SJSA1 (cell line): ENCODE data around the gene CD79A. TPM values are rescaled to one million over a fixed set of nuclear protein-coding genes. Genes with fewer than 3 reads are reported as not detected.

Source experiments
- DNase-seq, 2 experiments: peaks; one replicate each; pipeline ENCODE4 v3.0.0-alpha.2; 2015 to 2020; ENCODE audit warnings: low spot score in 2 of 2, low read depth in 1 of 2
- H3K27ac ChIP-seq: fragments of 250-450 bp; sonication (Bioruptor Pico); 2 replicates; pipeline ENCODE4 v1.5.1; 2020; ENCODE audit warnings: mild to moderate bottlenecking, moderate library complexity
- H3K27me3 ChIP-seq: fragments of 250-450 bp; sonication (Bioruptor Pico); replicated peaks from 2 replicates; pipeline ENCODE4 v1.5.1; 2020; ENCODE audit warnings: mild to moderate bottlenecking, moderate library complexity
- H3K36me3 ChIP-seq: fragments of 250-450 bp; sonication (Bioruptor Pico); 2 replicates; pipeline ENCODE4 v1.5.1; 2020; ENCODE audit warnings: mild to moderate bottlenecking
- H3K4me1 ChIP-seq: fragments of 250-450 bp; sonication (Bioruptor Pico); replicated peaks from 2 replicates; pipeline ENCODE4 v1.6.1; 2021; ENCODE audit warnings: mild to moderate bottlenecking
- H3K4me3 ChIP-seq: fragments of 250-450 bp; sonication (Bioruptor Pico); 2 replicates; pipeline ENCODE4 v1.5.1; 2020; ENCODE audit warnings: mild to moderate bottlenecking
- H3K9me3 ChIP-seq: fragments of 250-450 bp; sonication (Bioruptor Pico); replicated peaks from 2 replicates; pipeline ENCODE4 v1.5.1; 2020; ENCODE audit warnings: mild to moderate bottlenecking
- total RNA-seq: library from RNA; depleted of rRNA; stranded (reverse); fragments of >200 nt; shearing (Covaris generic); gene quantifications from 2 replicates; pipeline ENCODE4 v1.2.3, GENCODE V29; 2014; rRNA removed

The CD79A gene
- total RNA-seq, 1 experiment from 2014 or later: 0.24 TPM

- H3K27me3 ChIP-seq: peaks cover 72% of the 10 kb centered on the region
Observed at GRCh38 chr19:41927497-41928192, 50.6 kb downstream of the CD79A start.

DNA sequence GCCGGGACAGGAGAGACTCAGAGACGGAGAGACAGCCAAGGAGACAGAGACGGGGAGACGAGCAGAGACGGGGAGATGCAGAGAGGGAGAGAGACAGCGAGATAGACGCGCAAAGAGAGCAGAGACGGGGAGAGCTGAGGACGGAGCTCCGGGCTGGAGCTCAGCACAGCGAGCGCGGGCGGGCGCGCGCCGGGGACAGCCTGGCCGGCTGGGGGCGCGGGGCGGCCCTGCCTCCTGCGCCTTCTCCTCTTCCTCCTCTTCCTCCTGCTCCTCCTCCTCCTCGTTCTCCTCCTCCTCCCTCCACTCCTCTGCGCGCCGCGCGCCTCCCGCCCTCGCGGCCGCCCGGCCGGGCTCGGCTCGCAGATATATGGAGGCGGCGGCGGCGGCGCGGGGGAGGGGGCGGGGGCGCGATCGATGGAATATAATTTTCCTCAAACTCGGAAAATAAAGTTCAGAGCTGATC, 51.2 kb downstream of the CD79A start, which contains the start of gene ERFL:
Gene ERFL, minus strand, starts transcription at position 229 of the 463 bp plus-strand sequence. CDS start 15,530 bp downstream, outside the sequence.
- H3K9me3 ChIP-seq: no peaks in the 10 kb centered on the region
- H3K4me3 ChIP-seq: no peak within 1 kb of the TSS
- DNase-seq: no peak
- H3K4me1 ChIP-seq: no peaks in the 10 kb centered on the region
- peaks cover 70% of the 10 kb centered on the region for H3K27me3 ChIP-seq
- H3K27ac ChIP-seq: no peak within 1 kb of the TSS
- no peaks in the 10 kb centered on the region for H3K36me3 ChIP-seq

More at GRCh38 chr19:41927497-41928192, 50.6 kb downstream of the CD79A start:
- Histone ChIP-seq H3K36me3 (no peaks in the 10 kb centered on the region), H3K9me3 (no peaks in the 10 kb centered on the region), H3K4me1 (no peaks in the 10 kb centered on the region), H3K27ac (no peak overlapping the region), H3K4me3 (no peak overlapping the region)
- DNase-seq: no peak

DNA sequence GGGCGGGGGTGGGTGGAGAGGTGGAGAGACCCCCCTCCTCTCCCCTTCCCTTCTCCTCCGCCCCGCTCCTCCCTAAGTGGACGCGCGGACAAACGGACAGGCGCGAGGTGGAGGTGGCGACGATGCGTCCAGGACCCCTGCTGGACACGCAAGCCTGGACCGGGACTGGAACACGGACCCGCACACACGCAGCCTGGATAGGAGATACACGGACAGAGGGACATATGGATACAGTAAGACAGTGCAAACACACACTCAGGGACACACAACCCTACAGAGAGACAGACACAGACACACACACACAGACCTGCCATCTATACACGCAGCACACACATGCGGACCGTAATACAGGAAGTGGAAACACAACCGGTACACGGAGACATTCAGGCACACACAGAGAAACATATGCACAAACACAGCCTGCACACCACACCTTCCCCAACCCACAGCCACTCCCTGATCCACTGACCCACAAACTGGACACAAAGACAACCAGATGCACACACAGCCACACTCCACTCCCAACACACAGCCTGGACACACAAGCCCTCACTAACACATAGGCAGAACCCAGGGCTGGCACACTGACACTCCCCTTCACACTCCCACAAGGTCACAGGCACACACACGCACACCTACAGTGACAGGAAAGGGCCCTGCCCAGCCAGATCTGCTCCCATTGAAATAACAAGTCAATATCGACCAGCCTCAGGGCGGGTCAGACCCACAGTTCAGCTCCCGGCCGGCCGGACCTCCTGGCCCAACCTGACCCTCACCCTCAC, 51.9 kb downstream of the CD79A start:
- Histone ChIP-seq H3K27me3 (peaks cover 75% of the 10 kb centered on the region), H3K9me3 (no peaks in the 10 kb centered on the region), H3K4me1 (no peaks in the 10 kb centered on the region), H3K36me3 (no peaks in the 10 kb centered on the region), H3K4me3 (no peak overlapping the region), H3K27ac (no peak overlapping the region)
- DNase-seq: no peak

DNA sequence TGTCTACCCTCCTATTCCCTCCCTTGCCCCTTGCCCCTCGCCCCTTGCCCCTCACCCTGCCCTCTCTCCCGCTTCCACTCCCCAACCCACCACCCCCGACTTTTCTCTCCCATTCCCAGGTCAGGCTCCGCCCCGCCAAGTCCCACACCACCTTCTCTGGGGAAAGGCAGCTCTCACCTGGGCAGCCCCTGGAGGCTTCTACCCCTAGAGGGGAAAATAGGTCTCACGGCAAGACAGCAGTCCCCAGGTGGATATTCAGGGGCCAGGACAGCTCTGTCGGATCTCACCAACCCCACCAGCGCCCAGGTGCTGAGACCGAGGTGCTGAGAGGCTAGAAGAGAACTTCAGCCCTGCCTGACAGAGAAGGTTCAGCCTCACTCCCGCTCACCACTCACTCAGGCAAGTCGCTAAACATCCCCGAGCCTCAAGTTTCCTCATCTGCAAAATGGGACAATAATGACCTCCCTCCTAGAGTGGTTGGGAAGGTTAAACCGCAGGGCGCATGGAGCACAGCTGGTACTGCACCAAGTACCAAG, 52.5 kb downstream of the CD79A start:
- Histone ChIP-seq H3K9me3 (no peaks in the 10 kb centered on the region), H3K36me3 (no peaks in the 10 kb centered on the region), H3K27me3 (peaks cover 79% of the 10 kb centered on the region), H3K4me1 (no peaks in the 10 kb centered on the region), H3K27ac (no peak overlapping the region), H3K4me3 (no peak overlapping the region)
- DNase-seq: no peak

- DNase-seq: no peak
- H3K27me3 ChIP-seq: peaks cover 83% of the 10 kb centered on the region
- no peaks in the 10 kb centered on the region for H3K9me3 ChIP-seq
- H3K4me1 ChIP-seq: no peaks in the 10 kb centered on the region
- H3K27ac ChIP-seq: no peak overlapping the region
- H3K36me3 ChIP-seq: no peaks in the 10 kb centered on the region
- H3K4me3 ChIP-seq: no peak overlapping the region
Observed at GRCh38 chr19:41930322-41930722, 53.2 kb downstream of the CD79A start.

Other genes starting within 250 kb of the CD79A start
- not detected in 2 replicates for gene CEACAM7, start 189.0 kb upstream of the CD79A start, total RNA-seq
- gene CEACAM5, start 168.7 kb upstream of the CD79A start, total RNA-seq: not detected in 2 replicates
- gene CEACAM6, start 121.7 kb upstream of the CD79A start, total RNA-seq: not detected in 2 replicates
- not detected in 2 replicates for gene CEACAM3, start 80.7 kb upstream of the CD79A start, total RNA-seq
- not detected in 2 replicates for gene LYPD4, start 32.6 kb upstream of the CD79A start, total RNA-seq
- gene DMRTC2, start 32.2 kb upstream of the CD79A start, total RNA-seq: not detected in 2 replicates
- 1,363 and 2,314 TPM in 2 replicates for gene RPS19, start 17.0 kb upstream of the CD79A start, total RNA-seq
- gene ARHGEF1, start 5.9 kb downstream of the CD79A start, total RNA-seq: 44.5 and 44.9 TPM in 2 replicates
- gene ERFL, start 51.2 kb downstream of the CD79A start, total RNA-seq: not detected in 2 replicates
- gene RABAC1, start 82.0 kb downstream of the CD79A start, total RNA-seq: 115 and 161 TPM in 2 replicates
- not detected in 2 replicates for gene ATP1A3, start 117.0 kb downstream of the CD79A start, total RNA-seq
- not detected in 2 replicates for gene GRIK5, start 192.9 kb downstream of the CD79A start, total RNA-seq
- 20.6 and 23.0 TPM in 2 replicates for gene ZNF574, start 198.9 kb downstream of the CD79A start, total RNA-seq